Measurements from ENCODE around the gene SOX1. TPM values are rescaled to one million over a fixed set of nuclear protein-coding genes. Genes with fewer than 3 reads are reported as not detected.
A peak's percentile ranks its signal among the peaks of the same experiment; 100 is the strongest.

The SOX1 gene
- total and polyA plus RNA-seq, 8 donors: not detected

- no peak for DNase-seq
- Histone ChIP-seq H3K36me3 (no peaks in the 10 kb centered on the region), H3K9me3 (peaks cover 0 to 5% (median 2%) of the 10 kb centered on the region in 4 donors), H3K4me3 (peak overlapping the region in 1 of 4 donors; percentile 10), H3K4me1 (peaks cover 0 to 52% (median 23%) of the 10 kb centered on the region in 4 donors), H3K27me3 (peaks cover 47 to 100% (median 84%) of the 10 kb centered on the region in 3 donors), H3K27ac (no peak overlapping the region)
- 5 to 8% (median 8%) methylated on average over 39 to 50 of the region's 50 CpGs for WGBS, 5 donors
- intact Hi-C loops (cut with DNase I; ENCODE audit: low total_unique reads): no loop called here
- TF ChIP-seq POLR2AphosphoS5 (IDR thresholded peaks at IDR 0.05) (no peak), CTCF (IDR thresholded peaks at IDR 0.05) (no peak), POLR2A (IDR thresholded peaks at IDR 0.05) (no peak), EP300 (IDR thresholded peaks at IDR 0.05) (no peak)
These were observed 11.7 kb upstream of the SOX1 start for GRCh38 chr13:112055036-112055914.

GRCh38 chr13:112055915-112056269, 11.1 kb upstream of the SOX1 start:
- 1 to 6% (median 4%) methylated on average over 19 to 32 of the region's 32 CpGs for WGBS, 5 donors
- TF ChIP-seq POLR2A (IDR thresholded peaks at IDR 0.05): no peak
- peaks cover 0 to 55% (median 23%) of the 10 kb centered on the region in 4 donors for H3K4me1 ChIP-seq
- H3K36me3 ChIP-seq: no peaks in the 10 kb centered on the region
- peaks cover 48 to 100% (median 84%) of the 10 kb centered on the region in 3 donors for H3K27me3 ChIP-seq
- peaks cover 0 to 5% (median 2%) of the 10 kb centered on the region in 4 donors for H3K9me3 ChIP-seq
- peak overlapping the region in 1 of 4 donors; percentile 10 for H3K4me3 ChIP-seq
- no peak overlapping the region for H3K27ac ChIP-seq
- intact Hi-C loops (cut with DNase I; ENCODE audit: low total_unique reads): no loop called here
- DNase-seq: no peak

GRCh38 chr13:112056284-112056727, 10.6 kb upstream of the SOX1 start:
- intact Hi-C loops (cut with DNase I; ENCODE audit: low total_unique reads): no loop called here
- H3K9me3 ChIP-seq: peaks cover 0 to 5% (median 2%) of the 10 kb centered on the region in 4 donors
- WGBS, 5 donors: 3 to 7% (median 6%) methylated on average over 32 of the region's 32 CpGs
- peak overlapping the region in 2 of 4 donors; percentile 1 to 10 for H3K4me3 ChIP-seq
- no peak for DNase-seq
- H3K4me1 ChIP-seq: peaks cover 0 to 59% (median 24%) of the 10 kb centered on the region in 4 donors
- H3K27me3 ChIP-seq: peaks cover 52 to 100% (median 87%) of the 10 kb centered on the region in 3 donors
- H3K36me3 ChIP-seq: no peaks in the 10 kb centered on the region
- H3K27ac ChIP-seq: no peak overlapping the region
- no peak for TF ChIP-seq CTCF (IDR thresholded peaks at IDR 0.05)
- no peak for TF ChIP-seq POLR2A (IDR thresholded peaks at IDR 0.05)
- no peak for TF ChIP-seq EP300 (IDR thresholded peaks at IDR 0.05)
- TF ChIP-seq POLR2AphosphoS5 (IDR thresholded peaks at IDR 0.05): no peak

- H3K9me3 ChIP-seq: peaks cover 0 to 5% (median 2%) of the 10 kb centered on the region in 4 donors
These were observed 10.1 kb upstream of the SOX1 start for GRCh38 chr13:112056739-112057438.

More at GRCh38 chr13:112056739-112057438, 10.1 kb upstream of the SOX1 start:
- Histone ChIP-seq H3K27ac (no peak overlapping the region), H3K36me3 (no peaks in the 10 kb centered on the region), H3K4me3 (peak overlapping the region in 2 of 4 donors; percentile 1 to 10), H3K27me3 (peaks cover 58 to 100% (median 92%) of the 10 kb centered on the region in 3 donors), H3K4me1 (peaks cover 0 to 65% (median 25%) of the 10 kb centered on the region in 4 donors)
- intact Hi-C loops (cut with DNase I; ENCODE audit: low total_unique reads): no loop called here
- WGBS, 5 donors: 3 to 9% (median 6%) methylated on average over 48 to 72 of the region's 72 CpGs
- no peak for DNase-seq
- TF ChIP-seq EP300 (IDR thresholded peaks at IDR 0.05): no peak
- TF ChIP-seq POLR2A (IDR thresholded peaks at IDR 0.05): no peak
- no peak for TF ChIP-seq POLR2AphosphoS5 (IDR thresholded peaks at IDR 0.05)
- no peak for TF ChIP-seq CTCF (IDR thresholded peaks at IDR 0.05)
